Mucosa of stomach (tissue), 1 donor: ENCODE data around the gene CD209.

Experiments
- H3K27me3 ChIP-seq: one replicate; pipeline ENCODE4 v1.7.0; 2013; ENCODE audit warnings: mild to moderate bottlenecking, low read length; ENCODE audit not compliant: control insufficient read depth, insufficient read depth
- H3K36me3 ChIP-seq: one replicate; pipeline ENCODE4 v1.7.0; 2013; ENCODE audit warnings: low read length; ENCODE audit not compliant: control insufficient read depth, insufficient read depth
- H3K4me1 ChIP-seq: one replicate; pipeline ENCODE4 v1.7.0; 2013; ENCODE audit warnings: mild to moderate bottlenecking, low read length; ENCODE audit not compliant: control insufficient read depth, insufficient read depth
- H3K4me3 ChIP-seq: one replicate; pipeline ENCODE4 v1.7.0; 2013; ENCODE audit warnings: low read length
- H3K9ac ChIP-seq: one replicate; pipeline ENCODE4 v1.7.0; 2013; ENCODE audit warnings: mild to moderate bottlenecking, low read length, moderate library complexity
- H3K9me3 ChIP-seq: one replicate; pipeline ENCODE4 v1.7.0; 2013; ENCODE audit warnings: mild to moderate bottlenecking, low read length, moderate library complexity; ENCODE audit not compliant: control insufficient read depth
- donor health status: Pancreatic carcinoma.

The CD209 gene

DNA sequence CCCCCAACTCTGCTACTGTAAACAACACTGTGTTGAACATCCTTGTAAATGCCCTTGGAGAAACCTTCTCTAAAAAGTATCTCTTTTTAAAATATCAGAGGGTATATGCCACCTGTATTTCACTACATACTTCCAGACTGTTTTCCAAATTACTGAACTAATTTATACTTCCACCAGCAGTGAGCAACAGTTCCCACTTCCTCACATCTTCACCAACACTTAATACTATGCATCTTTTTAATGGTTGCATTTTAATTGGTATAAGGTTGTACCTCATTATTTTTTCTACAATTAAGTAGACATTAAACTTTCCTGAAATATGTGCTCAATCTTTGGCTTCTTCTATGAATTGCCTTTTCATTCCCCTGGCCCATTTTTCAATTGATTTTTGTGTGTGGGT, 37.5 kb upstream of the CD209 start:
- Histone ChIP-seq H3K9me3 (no peaks in the 10 kb centered on the region), H3K27me3 (peaks cover 31% of the 10 kb centered on the region), H3K9ac (no peak overlapping the region), H3K4me1 (no peaks in the 10 kb centered on the region), H3K4me3 (no peak overlapping the region), H3K36me3 (no peaks in the 10 kb centered on the region)

- H3K27me3 ChIP-seq, result peaks cover 27% of the 10 kb centered on the region
- no peaks in the 10 kb centered on the region for H3K36me3 ChIP-seq
- H3K4me1 ChIP-seq, result no peaks in the 10 kb centered on the region
- no peak overlapping the region for H3K9ac ChIP-seq
- no peaks in the 10 kb centered on the region for H3K9me3 ChIP-seq
- no peak overlapping the region for H3K4me3 ChIP-seq
These were observed 36.7 kb upstream of the CD209 start for GRCh38 chr19:7783991-7784423.

DNA sequence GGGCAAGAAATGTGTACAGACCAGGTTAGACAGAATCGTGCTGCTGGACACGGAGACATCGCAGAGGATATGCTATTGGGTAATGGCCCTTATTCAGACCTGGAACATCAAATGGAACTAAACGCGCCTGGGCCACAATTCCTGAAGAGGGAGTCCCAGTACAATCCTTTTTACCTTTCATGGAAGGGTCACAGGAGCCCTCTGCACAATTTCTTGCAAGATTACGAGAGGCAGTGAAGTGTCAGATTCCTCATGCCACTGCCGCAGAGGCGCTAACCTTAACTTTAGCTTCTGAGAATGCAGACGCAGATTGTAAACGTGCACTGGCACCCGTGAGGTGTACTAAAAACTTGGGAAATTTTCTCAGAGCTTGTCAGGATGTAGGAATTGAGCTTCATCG, 33.8 kb upstream of the CD209 start:
- no peaks in the 10 kb centered on the region for H3K36me3 ChIP-seq
- no peaks in the 10 kb centered on the region for H3K9me3 ChIP-seq
- peaks cover 3% of the 10 kb centered on the region for H3K27me3 ChIP-seq
- H3K4me3 ChIP-seq, result no peak overlapping the region
- no peak overlapping the region for H3K9ac ChIP-seq
- H3K4me1 ChIP-seq, result no peaks in the 10 kb centered on the region

DNA sequence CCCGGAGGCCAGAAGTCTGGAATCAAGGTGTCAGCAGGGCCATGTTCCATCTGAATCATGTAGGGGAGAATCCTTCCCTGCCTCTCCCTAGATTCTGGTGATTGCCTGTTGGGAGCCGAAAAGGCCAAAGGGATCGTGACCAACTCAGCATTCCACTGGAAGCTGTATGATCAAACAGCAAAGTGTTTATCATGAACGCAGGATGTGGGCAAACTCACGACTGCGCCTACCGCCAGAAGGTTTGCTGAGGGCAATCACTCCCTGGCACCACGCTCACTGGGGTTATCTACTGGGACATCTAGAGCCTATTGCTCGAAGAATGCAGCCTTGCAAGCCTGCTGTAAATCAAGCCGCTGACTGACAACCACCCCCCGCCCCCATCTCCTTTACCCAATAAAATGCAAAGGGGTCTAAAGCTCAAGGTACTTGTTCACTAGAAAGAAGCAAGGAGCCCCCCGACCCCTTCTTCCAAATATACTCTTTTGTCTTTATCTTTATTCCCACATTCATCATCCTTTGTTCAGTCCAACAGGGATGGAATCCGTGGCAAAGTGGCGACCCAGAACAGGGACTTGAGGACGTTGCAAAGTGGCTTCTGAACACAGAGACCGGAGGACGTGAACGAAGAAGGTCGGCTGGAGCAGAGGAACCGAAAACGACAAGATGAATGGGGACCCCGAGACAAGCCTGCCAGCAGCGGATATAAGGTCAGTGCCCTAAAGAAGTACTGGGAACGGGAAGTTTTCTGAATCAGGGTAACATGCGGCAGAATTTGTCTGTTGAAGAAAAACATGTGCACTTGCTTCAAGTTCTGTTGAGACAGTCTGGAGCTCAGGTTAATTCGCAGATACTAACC, 32.5 kb upstream of the CD209 start:
- Histone ChIP-seq H3K4me1 (no peaks in the 10 kb centered on the region), H3K27me3 (peaks cover 3% of the 10 kb centered on the region), H3K9ac (no peak overlapping the region)

GRCh38 chr19:7778081-7778480, 30.7 kb upstream of the CD209 start:
- H3K36me3 ChIP-seq, result no peaks in the 10 kb centered on the region
- H3K27me3 ChIP-seq, result peaks cover 3% of the 10 kb centered on the region
- H3K4me1 ChIP-seq, result no peaks in the 10 kb centered on the region
- H3K4me3 ChIP-seq, result no peak overlapping the region
- H3K9me3 ChIP-seq, result no peaks in the 10 kb centered on the region
- no peak overlapping the region for H3K9ac ChIP-seq

More for the DNA sequence above, 32.5 kb upstream of the CD209 start:
- H3K36me3 ChIP-seq, result no peaks in the 10 kb centered on the region
- no peak overlapping the region for H3K4me3 ChIP-seq
- H3K9me3 ChIP-seq, result no peaks in the 10 kb centered on the region

DNA sequence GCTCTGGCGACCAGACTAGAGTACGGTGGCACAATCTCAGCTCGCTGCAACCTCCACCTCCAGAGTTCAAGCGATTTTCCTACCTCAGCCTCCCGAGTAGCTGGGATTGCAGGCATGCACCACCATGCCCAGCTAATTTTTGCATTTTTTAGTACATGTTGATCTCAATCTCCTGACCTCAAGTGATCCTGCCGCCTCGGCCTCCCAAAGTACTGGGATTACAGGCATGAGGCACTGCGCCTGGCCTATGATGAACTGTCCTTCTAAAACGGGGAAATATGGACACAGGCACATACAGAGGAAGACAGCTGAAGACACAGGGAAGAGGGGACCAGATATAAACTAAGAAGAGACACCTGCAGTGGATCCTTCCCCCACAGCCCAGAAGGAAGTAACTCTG, 28.4 kb upstream of the CD209 start:
- no peak overlapping the region for H3K9ac ChIP-seq
- no peaks in the 10 kb centered on the region for H3K4me1 ChIP-seq
- no peaks in the 10 kb centered on the region for H3K36me3 ChIP-seq
- peaks cover 3% of the 10 kb centered on the region for H3K27me3 ChIP-seq
- H3K9me3 ChIP-seq, result no peaks in the 10 kb centered on the region
- H3K4me3 ChIP-seq, result no peak overlapping the region

DNA sequence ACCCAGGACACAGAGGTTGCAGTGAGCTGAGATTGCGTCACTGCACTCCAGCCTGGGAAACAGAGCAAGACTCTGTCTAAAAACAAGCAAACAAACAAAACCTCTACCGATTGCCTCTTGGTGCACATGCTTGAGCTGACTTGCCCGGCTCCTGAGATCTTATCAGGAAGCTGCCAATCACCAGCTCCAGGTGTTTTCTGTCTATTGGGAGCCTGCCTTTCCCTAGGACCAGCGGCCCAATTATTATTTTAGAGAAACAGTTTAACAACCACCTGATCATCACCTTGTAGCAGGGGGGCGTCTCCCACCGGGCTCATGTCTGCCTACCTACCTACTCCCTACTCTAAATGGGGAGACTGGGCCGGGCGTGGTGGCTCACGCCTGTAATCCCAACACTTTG, 26.5 kb upstream of the CD209 start:
- no peak overlapping the region for H3K4me3 ChIP-seq
- no peaks in the 10 kb centered on the region for H3K27me3 ChIP-seq
- H3K4me1 ChIP-seq, result no peaks in the 10 kb centered on the region
- no peak overlapping the region for H3K9ac ChIP-seq
- no peaks in the 10 kb centered on the region for H3K9me3 ChIP-seq
- no peaks in the 10 kb centered on the region for H3K36me3 ChIP-seq

DNA sequence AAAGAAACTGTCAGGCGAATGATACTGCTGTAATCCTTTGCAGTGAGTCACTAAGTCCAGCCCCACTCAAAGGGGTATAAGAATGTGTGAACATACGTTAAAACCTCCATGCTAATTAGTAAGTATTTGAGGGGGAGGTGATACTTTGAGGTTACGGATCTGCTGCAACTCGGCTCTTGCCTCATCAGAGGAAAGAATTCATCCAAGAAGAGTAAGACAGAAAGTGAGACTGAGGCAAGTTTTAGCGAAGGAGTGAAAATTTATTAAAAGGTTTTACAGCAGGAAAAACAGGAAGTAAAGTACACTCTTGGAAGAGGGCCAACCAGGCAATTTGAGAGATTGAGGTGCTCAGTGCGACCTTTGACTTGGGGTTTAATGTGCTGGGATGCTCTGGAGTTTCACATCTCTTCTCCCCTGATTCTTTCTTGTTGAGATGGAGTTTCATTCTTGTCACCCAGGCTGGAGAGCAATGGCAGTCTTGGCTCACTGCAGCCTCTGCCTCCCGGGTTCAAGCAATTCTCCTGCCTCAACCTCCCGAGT, 25.5 kb upstream of the CD209 start:
- Histone ChIP-seq H3K9ac (no peak overlapping the region), H3K36me3 (no peaks in the 10 kb centered on the region), H3K9me3 (no peaks in the 10 kb centered on the region), H3K4me1 (no peaks in the 10 kb centered on the region), H3K27me3 (no peaks in the 10 kb centered on the region), H3K4me3 (no peak overlapping the region)

DNA sequence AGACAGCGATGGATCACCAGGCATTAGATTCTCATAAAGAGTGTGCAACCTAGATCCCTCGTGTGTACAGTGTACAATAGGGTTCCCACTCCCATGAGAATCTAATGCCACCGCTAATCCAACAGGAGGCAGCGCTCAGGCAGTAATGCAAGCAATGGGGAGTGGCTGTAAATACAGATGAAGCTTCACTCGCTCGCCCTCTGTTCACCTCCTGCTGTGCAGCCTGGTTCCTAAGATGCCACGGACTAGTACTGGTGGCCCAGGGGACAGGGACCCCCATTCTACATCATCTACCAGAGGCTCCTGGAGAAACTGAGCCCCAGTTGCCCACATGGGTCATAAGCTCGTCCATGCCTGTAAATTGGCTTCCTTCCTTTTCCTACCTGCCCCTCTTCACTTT, 23.7 kb upstream of the CD209 start:
- H3K36me3 ChIP-seq, result no peaks in the 10 kb centered on the region
- H3K27me3 ChIP-seq, result no peaks in the 10 kb centered on the region
- H3K9ac ChIP-seq, result no peak overlapping the region
- H3K4me1 ChIP-seq, result no peaks in the 10 kb centered on the region
- H3K4me3 ChIP-seq, result no peak overlapping the region
- no peaks in the 10 kb centered on the region for H3K9me3 ChIP-seq

- Histone ChIP-seq H3K4me3 (no peak overlapping the region), H3K9ac (no peak overlapping the region), H3K9me3 (no peaks in the 10 kb centered on the region), H3K36me3 (no peaks in the 10 kb centered on the region), H3K4me1 (no peaks in the 10 kb centered on the region), H3K27me3 (no peaks in the 10 kb centered on the region)
These were observed 21.8 kb upstream of the CD209 start for GRCh38 chr19:7769171-7769570.

GRCh38 chr19:7767487-7767886, 20.2 kb upstream of the CD209 start:
- Histone ChIP-seq H3K9me3 (no peaks in the 10 kb centered on the region), H3K4me1 (no peaks in the 10 kb centered on the region), H3K36me3 (no peaks in the 10 kb centered on the region), H3K9ac (no peak overlapping the region), H3K4me3 (no peak overlapping the region), H3K27me3 (no peaks in the 10 kb centered on the region)

GRCh38 chr19:7766535-7766934, 19.2 kb upstream of the CD209 start:
- Histone ChIP-seq H3K9me3 (no peaks in the 10 kb centered on the region), H3K9ac (no peak overlapping the region), H3K4me1 (no peaks in the 10 kb centered on the region), H3K36me3 (no peaks in the 10 kb centered on the region), H3K4me3 (no peak overlapping the region), H3K27me3 (no peaks in the 10 kb centered on the region)
